Endothelial cell (in vitro differentiated cells): ENCODE results near the gene PEX5L. TPM values are rescaled to one million over a fixed set of nuclear protein-coding genes. Genes with fewer than 3 reads are reported as not detected.
"Not testable (repeated sequence)": the region's sequence is repeated elsewhere in the genome, so short reads cannot be mapped to it uniquely, and the experiment has no call there.

Experiments
- DNase-seq: peaks from one replicate; pipeline ENCODE4 v3.0.0; 2021; ENCODE audit warnings: low spot score
- H3K27ac Mint-ChIP-seq: one replicate; pipeline ENCODE4 v1.8.0; 2021; ENCODE audit warnings: mixed read lengths, inconsistent platforms; ENCODE audit not compliant: unreplicated experiment
- H3K27me3 Mint-ChIP-seq: one replicate; pipeline ENCODE4 v1.8.0; 2021; ENCODE audit warnings: mild to moderate bottlenecking, moderate library complexity, mixed read lengths, inconsistent platforms; ENCODE audit not compliant: unreplicated experiment
- H3K36me3 Mint-ChIP-seq: one replicate; pipeline ENCODE4 v1.8.0; 2021; ENCODE audit warnings: mild to moderate bottlenecking, low read depth, mixed read lengths, inconsistent platforms; ENCODE audit not compliant: unreplicated experiment
- H3K4me1 Mint-ChIP-seq: one replicate; pipeline ENCODE4 v1.8.0; 2021; ENCODE audit warnings: mild to moderate bottlenecking, mixed read lengths, inconsistent platforms; ENCODE audit not compliant: unreplicated experiment
- H3K4me3 Mint-ChIP-seq: one replicate; pipeline ENCODE4 v1.8.0; 2021; ENCODE audit warnings: mild to moderate bottlenecking, mixed read lengths, inconsistent platforms; ENCODE audit not compliant: unreplicated experiment
- H3K9me3 Mint-ChIP-seq: one replicate; pipeline ENCODE4 v1.8.0; 2021; ENCODE audit warnings: mixed read lengths, inconsistent platforms; ENCODE audit not compliant: unreplicated experiment
- CTCF ChIP-seq: fragments of 200-600 bp; sonication (generic); IDR thresholded peaks from one replicate; pipeline ENCODE4 v1.5.0; 2021; ENCODE audit warnings: antibody characterized with exemption; ENCODE audit not compliant: unreplicated experiment
- total RNA-seq: library from RNA; stranded (reverse); fragmentation: NEBNext Ultra II Directional; extraction: Animal tissue kit (Norgen Biotek cat#: 25700); gene quantifications from one replicate; pipeline ENCODE4 v1.2.1, GENCODE V29; 2021; ENCODE audit not compliant: unreplicated experiment

Gene PEX5L
- total RNA-seq, 1 donor from 2014 or later = 5.2 TPM

DNA sequence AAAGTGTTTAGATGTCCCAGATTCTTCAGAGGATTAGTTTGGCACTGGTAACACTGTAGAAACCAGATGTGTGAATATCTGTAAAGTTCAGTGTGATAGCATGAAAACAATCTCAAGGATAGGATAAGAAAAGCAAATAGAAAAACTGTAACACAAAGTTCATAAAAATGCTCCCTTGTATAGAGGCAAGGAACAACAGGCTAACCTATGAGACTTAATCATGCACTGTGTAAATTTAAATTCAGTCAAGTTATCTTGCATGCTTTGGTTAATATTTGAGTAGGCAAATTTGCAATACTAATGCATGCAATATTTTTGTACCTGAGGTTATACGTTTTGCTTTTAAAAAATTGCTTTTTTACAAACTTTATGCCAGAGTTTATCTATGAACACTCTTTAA is 239.5 kb downstream of the PEX5L start:
- Mint-ChIP-seq H3K36me3 (no peaks in the 10 kb centered on the region), H3K9me3 (no peaks in the 10 kb centered on the region), H3K4me1 (peaks cover 4% of the 10 kb centered on the region), H3K4me3 (no peak overlapping the region), H3K27me3 (no peaks in the 10 kb centered on the region), H3K27ac (no peak overlapping the region)
- no peak for DNase-seq
- no peak for TF ChIP-seq CTCF

DNA sequence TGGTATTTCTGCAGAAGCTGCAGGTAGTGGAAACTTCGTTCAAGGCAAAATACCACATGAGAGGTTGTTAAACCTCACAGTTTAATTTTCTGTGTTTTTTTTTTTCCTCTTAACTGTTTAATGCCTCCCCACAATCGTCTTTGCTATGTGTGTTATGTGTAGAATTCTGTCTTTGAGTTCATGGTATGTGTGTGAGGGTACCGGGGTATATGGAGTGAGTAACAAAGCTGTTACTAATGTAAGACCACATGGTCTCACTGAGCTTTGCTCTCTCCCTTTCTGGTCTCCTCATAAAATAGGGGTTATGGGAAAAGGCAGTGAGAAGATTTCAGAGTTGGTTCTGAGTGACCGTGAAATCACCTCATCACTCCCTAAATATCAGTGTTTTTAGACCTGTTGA is 240.3 kb downstream of the PEX5L start:
- Mint-ChIP-seq H3K27ac (no peak overlapping the region), H3K9me3 (no peaks in the 10 kb centered on the region), H3K27me3 (peaks cover 1% of the 10 kb centered on the region), H3K4me1 (peaks cover 12% of the 10 kb centered on the region), H3K4me3 (no peak overlapping the region), H3K36me3 (no peaks in the 10 kb centered on the region)
- TF ChIP-seq CTCF = no peak
- DNase-seq = no peak

DNA sequence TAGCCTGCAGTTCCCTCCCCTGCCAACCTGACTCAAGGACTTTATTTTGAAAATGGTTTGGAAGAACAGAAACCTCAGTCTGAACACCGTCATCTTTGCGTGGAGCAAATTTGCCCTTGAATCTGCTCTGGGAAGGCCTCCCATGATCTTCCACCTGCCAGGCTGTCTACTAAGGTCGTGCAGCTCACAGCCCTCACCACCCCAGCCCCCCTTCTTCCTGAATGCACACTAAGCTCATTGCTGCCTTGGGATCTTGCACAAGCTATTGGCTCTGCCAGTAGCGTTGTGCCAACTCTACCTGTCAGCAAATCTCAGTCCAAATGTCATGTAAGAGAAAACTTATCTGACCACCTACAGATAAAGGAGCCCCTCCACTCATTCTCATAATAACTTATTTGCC is 242.4 kb downstream of the PEX5L start:
- Mint-ChIP-seq H3K4me1 (peaks cover 13% of the 10 kb centered on the region), H3K4me3 (no peak overlapping the region), H3K36me3 (no peaks in the 10 kb centered on the region), H3K27me3 (peaks cover 3% of the 10 kb centered on the region), H3K9me3 (no peaks in the 10 kb centered on the region), H3K27ac (no peak overlapping the region)
- DNase-seq = no peak
- no peak for TF ChIP-seq CTCF

DNA sequence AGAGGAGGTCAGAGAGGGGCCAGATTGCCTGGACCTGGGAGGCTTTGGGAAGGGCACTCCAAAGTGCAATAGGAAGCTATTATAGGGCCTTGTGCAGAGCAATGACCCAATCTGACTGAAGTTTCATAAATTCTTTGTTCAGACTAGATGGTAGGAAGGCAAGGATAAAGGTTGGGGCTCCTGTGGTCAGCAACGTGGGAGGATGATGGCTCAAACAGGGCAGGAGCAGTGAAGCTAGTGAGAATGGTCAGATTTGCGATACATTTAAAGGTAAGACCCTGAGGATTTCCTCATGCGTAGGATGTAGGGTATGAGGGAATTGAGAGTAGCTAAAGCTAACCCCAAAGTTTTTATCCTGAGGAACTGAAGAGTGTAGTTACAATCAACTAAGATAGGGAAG is 244.9 kb downstream of the PEX5L start:
- Mint-ChIP-seq H3K27ac (no peak overlapping the region), H3K4me3 (peak overlapping the region; percentile 37), H3K27me3 (peaks cover 3% of the 10 kb centered on the region), H3K9me3 (no peaks in the 10 kb centered on the region), H3K4me1 (peaks cover 13% of the 10 kb centered on the region), H3K36me3 (no peaks in the 10 kb centered on the region)
- TF ChIP-seq CTCF = no peak
- no peak for DNase-seq

DNA sequence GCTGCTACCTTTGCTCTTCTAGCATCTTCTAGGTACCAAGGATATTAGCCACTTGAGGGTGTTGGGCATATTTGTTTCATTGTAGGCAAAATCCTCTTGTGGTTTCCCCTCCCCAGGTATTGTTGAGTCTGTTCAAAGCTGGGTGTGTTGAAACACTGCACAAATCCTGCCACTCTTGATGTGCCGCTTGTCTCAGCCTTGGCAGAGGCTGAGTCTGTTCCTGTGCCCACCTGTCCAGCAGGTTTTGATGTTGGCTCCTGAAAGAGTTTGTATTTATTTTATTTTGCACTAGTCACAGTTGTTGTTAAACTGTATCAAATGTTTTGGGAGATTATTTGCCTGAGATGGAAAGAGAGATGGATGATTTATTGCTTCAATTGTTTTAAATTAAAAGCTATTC is 247.7 kb downstream of the PEX5L start:
- Mint-ChIP-seq H3K27me3 (peaks cover 3% of the 10 kb centered on the region), H3K27ac (no peak overlapping the region), H3K9me3 (no peaks in the 10 kb centered on the region), H3K4me1 (peaks cover 13% of the 10 kb centered on the region), H3K36me3 (no peaks in the 10 kb centered on the region), H3K4me3 (no peak overlapping the region)
- TF ChIP-seq CTCF = no peak
- no peak for DNase-seq

DNA sequence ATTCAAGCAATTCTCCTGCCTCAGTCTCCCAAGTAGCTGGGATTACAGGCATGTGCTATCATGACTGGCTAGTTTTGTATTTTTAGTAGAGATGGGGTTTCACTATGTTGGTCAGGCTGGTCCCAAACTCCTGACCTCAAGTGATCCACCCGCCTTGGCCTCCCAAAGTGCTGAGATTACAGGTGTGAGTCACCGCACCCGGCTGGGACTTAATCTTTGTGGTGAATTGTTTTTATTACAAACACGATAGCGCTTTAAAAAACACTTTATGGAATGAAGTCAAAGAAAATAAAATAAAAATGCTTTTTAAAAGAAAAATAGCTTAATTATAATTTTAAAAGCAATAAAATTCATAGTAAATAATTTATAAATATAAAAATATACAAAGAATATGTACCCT is 253.9 kb downstream of the PEX5L start:
- peaks cover 23% of the 10 kb centered on the region for H3K36me3 Mint-ChIP-seq
- H3K9me3 Mint-ChIP-seq, H3K27ac Mint-ChIP-seq, H3K4me3 Mint-ChIP-seq, DNase-seq, H3K27me3 Mint-ChIP-seq, H3K4me1 Mint-ChIP-seq: not testable (repeated sequence)
